Epithelial cell of alveolus of lung (primary cell): Measurements from ENCODE around the gene HPSE. TPM values are rescaled to one million over a fixed set of nuclear protein-coding genes. Genes with fewer than 3 reads are reported as not detected.

Experiments
- total RNA-seq: library from RNA; depleted of rRNA; stranded (reverse); fragments of >200 nt; gene quantifications from 2 replicates; pipeline ENCODE4 v1.2.1, GENCODE V29; 2015

Gene HPSE
- total RNA-seq, result 0.52 and 0.64 TPM in 2 replicates

GRCh38 chr4:83334425-83335241 lies at the start of gene HPSE:
TSS of gene HPSE (minus strand) at chr4:83334848. CDS start at chr4:83334782, 66 bp downstream.

DNA sequence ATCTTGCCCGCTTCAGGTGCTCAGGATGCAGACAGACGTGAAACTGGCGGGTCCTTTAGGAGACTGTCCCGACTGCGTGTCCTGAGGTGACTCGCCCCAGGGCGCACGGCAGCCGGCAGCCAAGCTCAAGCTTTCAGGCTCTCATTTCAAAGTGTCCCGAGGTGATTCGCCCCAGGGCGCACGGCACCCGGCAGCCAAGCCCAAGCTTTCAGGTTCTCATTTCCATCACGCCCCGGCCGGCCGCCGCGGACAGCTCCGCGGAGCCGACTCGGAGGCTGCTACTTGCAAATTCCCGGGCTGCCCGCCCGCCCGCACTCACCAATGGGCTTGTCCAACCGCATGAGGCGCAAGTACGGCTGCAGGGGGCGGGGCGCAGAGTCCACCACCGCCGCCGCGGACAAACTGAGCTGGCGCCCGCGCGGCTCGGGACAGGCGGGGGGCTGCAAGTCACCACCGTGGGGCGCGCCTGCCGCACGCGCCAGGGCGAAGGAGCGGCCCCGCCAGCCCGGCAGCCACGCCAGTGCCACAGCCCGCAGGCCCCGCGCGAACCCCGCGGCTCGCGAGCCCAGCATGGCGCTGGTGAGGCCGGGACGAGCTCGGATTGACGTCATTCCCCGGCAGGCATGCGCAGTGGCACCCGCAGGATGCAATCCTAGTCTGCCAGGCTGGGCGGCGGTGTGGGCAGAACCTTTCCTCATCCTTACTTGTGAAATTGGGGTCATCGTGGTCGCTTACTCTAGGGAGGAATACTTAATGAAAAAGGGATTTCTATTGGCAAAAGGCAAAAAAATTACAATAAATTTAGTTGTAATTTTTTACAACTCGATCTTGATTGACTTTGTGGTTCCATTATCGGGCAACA lies 50.2 kb downstream of the HPSE start, which contains the start of gene COQ2:
Gene COQ2 (minus strand): TSS at position 606 of the 862 bp plus-strand sequence. CDS start 34 bp downstream, at position 572.

Other genes with a start within 250 kb of the HPSE start
- gene PLAC8, start 220.1 kb downstream of the HPSE start, total RNA-seq, result not detected in 2 replicates
- 9.0 and 19.1 TPM in 2 replicates for gene COQ2, start 50.0 kb downstream of the HPSE start, total RNA-seq
- 4.3 and 12.6 TPM in 2 replicates for gene HELQ, start 121.0 kb upstream of the HPSE start, total RNA-seq
- 16.5 and 29.7 TPM in 2 replicates for gene MRPS18C, start 121.2 kb upstream of the HPSE start, total RNA-seq
- 15.4 and 17.7 TPM in 2 replicates for gene ABRAXAS1, start 150.3 kb upstream of the HPSE start, total RNA-seq
- gene GPAT3, start 201.3 kb upstream of the HPSE start, total RNA-seq, result 2.6 and 4.2 TPM in 2 replicates